Sigmoid colon (tissue), 7 donors: ENCODE results near the gene PRSS48. TPM values are rescaled to one million over a fixed set of nuclear protein-coding genes. Genes with fewer than 3 reads are reported as not detected.
A peak's percentile ranks its signal among the peaks of the same experiment; 100 is the strongest.
"Not testable (repeated sequence)": the region's sequence is repeated elsewhere in the genome, so short reads cannot be mapped to it uniquely, and the experiment has no call there.

Source experiments
- DNase-seq: peaks from one replicate; pipeline ENCODE4 v3.0.0-alpha.2; 2019
- H3K27ac ChIP-seq, 4 donors: fragments of 200-600 bp; sonication (generic); one replicate each; pipeline ENCODE4 v1.5.1; 2016 to 2019; ENCODE audit warnings: mild to moderate bottlenecking in 1 of 4
- H3K27me3 ChIP-seq, 3 donors: fragments of 200-600 bp; sonication (generic); one replicate each; pipeline ENCODE4 v1.5.1; 2019; ENCODE audit warnings: mild to moderate bottlenecking in 1 of 3
- H3K36me3 ChIP-seq, 4 donors: fragments of 200-600 bp; sonication (generic); one replicate each; pipeline ENCODE4 v1.5.1; 2016 to 2019
- H3K4me1 ChIP-seq, 4 donors: fragments of 200-600 bp; sonication (generic); one replicate each; pipeline ENCODE4 v1.5.1; 2017 to 2019
- H3K4me3 ChIP-seq, 4 donors: fragments of 200-600 bp; sonication (generic); one replicate each; pipeline ENCODE4 v1.5.1; 2017 to 2019; ENCODE audit warnings: mild to moderate bottlenecking in 2 of 4, moderate library complexity in 1 of 4
- H3K9me3 ChIP-seq, 4 donors: fragments of 200-600 bp in 3 of 4; sonication (generic) in 3 of 4; one replicate each; pipeline versions ENCODE4 v1.5.1 to v1.6.1; 2013 to 2019
- CTCF ChIP-seq, 4 experiments: fragments of 450-650 bp in 3 of 4; fragments of 200-600 bp in 1 of 4; IDR thresholded peaks; one replicate each; pipeline ENCODE4 v1.5.1; 2016 to 2019; ENCODE audit warnings: antibody characterized with exemption in 4 of 4, mild to moderate bottlenecking in 3 of 4, moderate library complexity in 2 of 4
- EP300 ChIP-seq, 4 donors: sonication (generic); formaldehyde crosslinking; IDR thresholded peaks; one replicate each; pipeline ENCODE4 v1.6.1; 2017; ENCODE audit warnings: antibody characterized with exemption in 4 of 4
- POLR2A ChIP-seq, 2 donors: fragments of 450-650 bp; IDR thresholded peaks; one replicate each; pipeline ENCODE4 v1.6.1; 2016; ENCODE audit warnings: antibody characterized with exemption in 2 of 2, mild to moderate bottlenecking in 2 of 2, moderate library complexity in 2 of 2
- POLR2AphosphoS5 ChIP-seq, 4 donors: sonication (generic); formaldehyde crosslinking; IDR thresholded peaks; one replicate each; pipeline ENCODE4 v1.6.1; 2017; ENCODE audit warnings: antibody characterized with exemption in 4 of 4
- WGBS, 2 donors: extraction: QIAGEN DNeasy Blood & Tissue Kit; methylation state at CpG; one replicate each; pipeline ENCODE4 v1.1.7; 2013; 5-methylcytosine and 5-hydroxymethylcytosine counted together
- intact Hi-C: fragments of 100-400 bp; cut with DNase I; formaldehyde crosslinking; loops from one replicate; pipeline ENCODE4 v1.15.1; 2023
- polyA plus RNA-seq, 3 donors: library from polyadenylated mRNA; stranded (reverse); fragments of 200-250 nt; gene quantifications; one replicate each; pipeline ENCODE4 v1.2.3, GENCODE V29; 2013
- total RNA-seq, 4 donors: library from RNA; depleted of rRNA; stranded (reverse); fragments of >200 nt; gene quantifications; one replicate each; pipeline ENCODE4 v1.1.0, GENCODE V29; 2016
- donor health status: healthy with polysubstance abuse.
- donor health status: Bipolar disorder and iron deficiency.
- donor health status: healthy.

PRSS48 gene
- total and polyA plus RNA-seq, 7 donors: not detected

- Histone ChIP-seq H3K4me3 (no peak overlapping the region), H3K9me3 (no peaks in the 10 kb centered on the region), H3K27ac (peak overlapping the region; percentile 89 to 95 (median 92)), H3K36me3 (no peaks in the 10 kb centered on the region), H3K4me1 (peaks cover 0 to 68% (median 54%) of the 10 kb centered on the region in 4 donors), H3K27me3 (no peaks in the 10 kb centered on the region)
- no peak for DNase-seq
- TF ChIP-seq CTCF (IDR thresholded peaks at IDR 0.05): no peak
- TF ChIP-seq EP300 (IDR thresholded peaks at IDR 0.05): no peak
- no peak for TF ChIP-seq POLR2A (IDR thresholded peaks at IDR 0.05)
- no peak for TF ChIP-seq POLR2AphosphoS5 (IDR thresholded peaks at IDR 0.05)
- 28 to 74% methylated on average over 1 of the region's 1 CpG for WGBS, 2 donors
- intact Hi-C loops: loop anchor here (5.0 to 10.0 kb wide), 2 partner anchors 219 to 727 kb away; no protein-coding TSS in a partner anchor
These were observed 44.6 kb downstream of the PRSS48 start for GRCh38 chr4:151321586-151321985.

GRCh38 chr4:151322161-151322560 lies 45.2 kb downstream of the PRSS48 start:
- Histone ChIP-seq H3K4me1 (peaks cover 0 to 62% (median 49%) of the 10 kb centered on the region in 4 donors), H3K27ac (peak overlapping the region; percentile 89 to 95 (median 92)), H3K4me3 (peak overlapping the region in 1 of 4 donors; percentile 80)
- H3K9me3 ChIP-seq, H3K36me3 ChIP-seq, DNase-seq, H3K27me3 ChIP-seq: not testable (repeated sequence)
- intact Hi-C loops: loop anchor here (5.0 to 10.0 kb wide), 2 partner anchors 220 to 727 kb away; no protein-coding TSS in a partner anchor
- WGBS, 2 donors: 23 to 68% methylated on average over 4 of the region's 4 CpGs

GRCh38 chr4:151322570-151322969 lies 45.6 kb downstream of the PRSS48 start:
- Histone ChIP-seq H3K27ac (peak overlapping the region; percentile 89 to 95 (median 92)), H3K27me3 (no peaks in the 10 kb centered on the region), H3K4me3 (peak overlapping the region in 3 of 4 donors; percentile 13 to 80 (median 65)), H3K4me1 (peaks cover 0 to 58% (median 46%) of the 10 kb centered on the region in 4 donors), H3K9me3 (no peaks in the 10 kb centered on the region), H3K36me3 (no peaks in the 10 kb centered on the region)
- DNase-seq: no peak
- intact Hi-C loops: loop anchor here (5.0 to 10.0 kb wide), 2 partner anchors 220 to 728 kb away; no protein-coding TSS in a partner anchor
- TF ChIP-seq EP300 (IDR thresholded peaks at IDR 0.05): no peak
- no peak for TF ChIP-seq POLR2A (IDR thresholded peaks at IDR 0.05)
- TF ChIP-seq CTCF (IDR thresholded peaks at IDR 0.05): no peak
- peak in 1 of 4 donors; percentile 34 for TF ChIP-seq POLR2AphosphoS5 (IDR thresholded peaks at IDR 0.05)

- Histone ChIP-seq H3K36me3 (no peaks in the 10 kb centered on the region), H3K9me3 (no peaks in the 10 kb centered on the region), H3K4me1 (peaks cover 0 to 51% (median 41%) of the 10 kb centered on the region in 4 donors), H3K4me3 (peak overlapping the region; percentile 52 to 80 (median 68)), H3K27ac (peak overlapping the region; percentile 89 to 95 (median 92)), H3K27me3 (no peaks in the 10 kb centered on the region)
- intact Hi-C loops: loop anchor here (2.0 to 10.0 kb wide), 3 partner anchors 155 to 729 kb away; no protein-coding TSS in a partner anchor
- no peak for DNase-seq
- no peak for TF ChIP-seq POLR2AphosphoS5 (IDR thresholded peaks at IDR 0.05)
- TF ChIP-seq CTCF (IDR thresholded peaks at IDR 0.05): no peak
- 16 to 72% methylated on average over 1 of the region's 1 CpG for WGBS, 2 donors
These were observed 46.7 kb downstream of the PRSS48 start for GRCh38 chr4:151323667-151324066.

- peaks cover 0 to 50% (median 38%) of the 10 kb centered on the region in 4 donors for H3K4me1 ChIP-seq
- no peaks in the 10 kb centered on the region for H3K27me3 ChIP-seq
- TF ChIP-seq POLR2AphosphoS5 (IDR thresholded peaks at IDR 0.05) (no peak), POLR2A (IDR thresholded peaks at IDR 0.05) (no peak), CTCF (IDR thresholded peaks at IDR 0.05) (no peak), EP300 (IDR thresholded peaks at IDR 0.05) (no peak)
- H3K36me3 ChIP-seq: no peaks in the 10 kb centered on the region
- no peaks in the 10 kb centered on the region for H3K9me3 ChIP-seq
- peak overlapping the region; percentile 89 to 95 (median 92) for H3K27ac ChIP-seq
- DNase-seq: no peak
- intact Hi-C loops: loop anchor here (2.0 to 10.0 kb wide), 3 partner anchors 155 to 729 kb away; no protein-coding TSS in a partner anchor
- peak overlapping the region; percentile 52 to 80 (median 68) for H3K4me3 ChIP-seq
- 11 to 31% methylated on average over 12 of the region's 12 CpGs for WGBS, 2 donors
These were observed 47.3 kb downstream of the PRSS48 start for GRCh38 chr4:151324124-151324751.
